Stimulated activated CD8-positive, alpha-beta memory T cell treated with anti-CD3 and anti-CD28 coated beads, Interleukin-2, amount 100 ng/mL, for 48 hours (primary cell): ENCODE measurements around the gene MYO15B.

Source experiments
- DNase-seq, 2 donors: peaks; one replicate each; pipeline ENCODE4 v3.0.0-alpha.2; 2020; ENCODE audit warnings: low read depth in 2 of 2

Gene MYO15B

GRCh38 chr17:75665981-75666380, 78.4 kb downstream of the MYO15B start:
- no peak for DNase-seq

GRCh38 chr17:75666959-75667790, 79.6 kb downstream of the MYO15B start, which contains the start of the genes RECQL5 and SAP30BP:
TSS of gene RECQL5 (minus strand) at chr17:75667154. CDS start at chr17:75666557, 597 bp downstream.
TSS of gene SAP30BP (plus strand) at chr17:75667338. CDS start at chr17:75667373, 35 bp downstream.
- peak; percentile 93 to 97 for DNase-seq

GRCh38 chr17:75667825-75668224, 80.2 kb downstream of the MYO15B start:
- DNase-seq, result no peak

GRCh38 chr17:75668489-75668888, 80.9 kb downstream of the MYO15B start:
- no peak for DNase-seq

- no peak for DNase-seq
Observed at GRCh38 chr17:75670868-75671267, 83.3 kb downstream of the MYO15B start.

GRCh38 chr17:75672011-75672410, 84.4 kb downstream of the MYO15B start:
- no peak for DNase-seq

GRCh38 chr17:75673487-75673886, 85.9 kb downstream of the MYO15B start:
- no peak for DNase-seq
